GM18508 (cell line): ENCODE measurements around the gene KDM4B.

Source experiments
- ATAC-seq: cut with Tn5 transposase; IDR thresholded peaks from one replicate; pipeline ENCODE4 v1.9.1; 2021; ENCODE audit warnings: moderate number of reproducible peaks; ENCODE audit not compliant: insufficient read depth, unreplicated experiment

KDM4B gene

DNA sequence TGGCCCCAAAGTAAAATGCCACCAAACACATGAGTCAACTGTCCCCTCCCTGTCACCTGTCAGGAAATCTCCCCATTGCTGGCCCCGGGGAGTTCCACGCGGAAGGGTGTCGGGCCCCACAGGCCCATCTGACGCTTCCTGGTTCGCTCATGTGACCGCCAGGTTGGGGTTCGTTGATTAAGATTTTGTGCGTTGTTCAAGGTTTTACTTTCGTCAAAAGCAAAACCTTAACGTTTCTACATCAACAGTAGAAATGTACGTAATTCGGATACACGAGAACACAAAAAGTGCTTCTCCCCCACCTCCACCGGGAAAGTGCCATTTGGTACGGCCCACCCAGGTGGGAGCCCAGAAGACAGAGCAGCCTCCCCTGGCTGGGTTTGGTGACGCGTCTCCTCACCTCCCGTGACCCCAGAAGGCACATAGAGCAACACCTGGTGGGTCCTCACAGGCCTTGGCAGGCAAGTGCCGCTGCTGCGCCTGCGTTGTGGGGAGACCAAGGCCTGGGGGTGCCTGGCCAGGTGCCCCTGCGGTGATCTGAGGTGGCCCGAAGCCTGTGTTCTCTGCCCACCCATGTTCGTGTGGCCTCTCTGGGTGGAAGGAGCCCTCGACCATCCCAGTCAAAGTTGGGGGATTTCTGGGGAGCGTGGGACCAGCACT lies 161.6 kb downstream of the KDM4B start:
- ATAC-seq = no peak

DNA sequence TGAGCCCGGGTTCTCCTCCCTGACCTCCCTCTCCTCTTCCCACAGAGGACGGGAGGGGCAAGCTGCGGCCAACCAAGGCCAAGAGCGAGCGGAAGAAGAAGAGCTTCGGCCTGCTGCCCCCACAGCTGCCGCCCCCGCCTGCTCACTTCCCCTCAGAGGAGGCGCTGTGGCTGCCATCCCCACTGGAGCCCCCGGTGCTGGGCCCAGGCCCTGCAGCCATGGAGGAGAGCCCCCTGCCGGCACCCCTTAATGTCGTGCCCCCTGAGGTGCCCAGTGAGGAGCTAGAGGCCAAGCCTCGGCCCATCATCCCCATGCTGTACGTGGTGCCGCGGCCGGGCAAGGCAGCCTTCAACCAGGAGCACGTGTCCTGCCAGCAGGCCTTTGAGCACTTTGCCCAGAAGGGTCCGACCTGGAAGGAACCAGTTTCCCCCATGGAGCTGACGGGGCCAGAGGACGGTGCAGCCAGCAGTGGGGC lies 162.2 kb downstream of the KDM4B start:
- no peak for ATAC-seq

DNA sequence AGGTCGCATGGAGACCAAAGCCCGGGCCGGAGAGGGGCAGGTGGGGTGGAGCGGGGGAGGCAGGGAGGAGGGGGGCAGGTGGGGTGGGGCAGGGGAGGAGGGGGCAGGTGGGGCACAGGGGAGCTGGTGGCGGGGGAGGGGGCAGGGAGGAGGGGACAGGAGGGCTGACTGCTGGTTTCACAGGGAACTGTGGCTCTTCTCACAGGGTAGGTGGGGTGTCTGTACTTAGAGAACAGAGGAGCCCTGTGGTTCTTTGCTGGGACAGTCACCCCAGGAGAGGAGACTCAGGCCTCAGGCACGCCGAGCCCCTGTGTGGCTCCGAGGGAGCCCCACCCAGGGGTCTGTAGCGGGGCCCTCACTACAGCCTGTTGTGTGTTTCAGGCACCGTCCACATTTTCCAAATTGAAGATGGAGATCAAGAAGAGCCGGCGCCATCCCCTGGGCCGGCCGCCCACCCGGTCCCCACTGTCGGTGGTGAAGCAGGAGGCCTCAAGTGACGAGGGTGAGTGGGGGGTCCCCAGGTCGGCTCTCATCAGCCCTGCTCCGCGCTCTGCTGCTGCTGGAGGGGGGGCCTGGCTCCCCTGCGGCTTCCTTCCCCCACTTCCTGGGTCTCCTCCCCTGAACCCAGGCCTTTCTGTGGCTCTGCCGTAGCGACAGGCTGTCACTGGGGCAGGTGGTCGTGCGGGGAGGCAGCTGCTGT lies 162.7 kb downstream of the KDM4B start:
- ATAC-seq = no peak

DNA sequence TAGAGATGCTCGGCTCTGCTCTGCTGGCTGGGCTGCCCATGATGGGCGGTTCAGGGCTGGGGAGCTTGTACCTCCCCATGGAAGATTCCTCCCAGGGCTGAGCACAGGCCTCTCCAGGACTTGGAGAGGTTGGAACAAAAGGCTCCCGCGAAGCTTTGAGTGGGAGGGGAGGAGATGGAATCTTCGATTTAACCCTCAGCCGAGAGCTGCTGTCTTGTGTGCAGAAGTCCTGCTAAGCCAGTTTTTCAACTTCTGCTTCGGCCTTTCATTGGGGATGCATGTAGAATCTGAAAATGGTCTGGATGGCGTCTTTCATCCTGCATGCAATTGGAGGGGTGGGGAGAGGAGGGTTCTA lies 163.3 kb downstream of the KDM4B start:
- ATAC-seq = no peak

DNA sequence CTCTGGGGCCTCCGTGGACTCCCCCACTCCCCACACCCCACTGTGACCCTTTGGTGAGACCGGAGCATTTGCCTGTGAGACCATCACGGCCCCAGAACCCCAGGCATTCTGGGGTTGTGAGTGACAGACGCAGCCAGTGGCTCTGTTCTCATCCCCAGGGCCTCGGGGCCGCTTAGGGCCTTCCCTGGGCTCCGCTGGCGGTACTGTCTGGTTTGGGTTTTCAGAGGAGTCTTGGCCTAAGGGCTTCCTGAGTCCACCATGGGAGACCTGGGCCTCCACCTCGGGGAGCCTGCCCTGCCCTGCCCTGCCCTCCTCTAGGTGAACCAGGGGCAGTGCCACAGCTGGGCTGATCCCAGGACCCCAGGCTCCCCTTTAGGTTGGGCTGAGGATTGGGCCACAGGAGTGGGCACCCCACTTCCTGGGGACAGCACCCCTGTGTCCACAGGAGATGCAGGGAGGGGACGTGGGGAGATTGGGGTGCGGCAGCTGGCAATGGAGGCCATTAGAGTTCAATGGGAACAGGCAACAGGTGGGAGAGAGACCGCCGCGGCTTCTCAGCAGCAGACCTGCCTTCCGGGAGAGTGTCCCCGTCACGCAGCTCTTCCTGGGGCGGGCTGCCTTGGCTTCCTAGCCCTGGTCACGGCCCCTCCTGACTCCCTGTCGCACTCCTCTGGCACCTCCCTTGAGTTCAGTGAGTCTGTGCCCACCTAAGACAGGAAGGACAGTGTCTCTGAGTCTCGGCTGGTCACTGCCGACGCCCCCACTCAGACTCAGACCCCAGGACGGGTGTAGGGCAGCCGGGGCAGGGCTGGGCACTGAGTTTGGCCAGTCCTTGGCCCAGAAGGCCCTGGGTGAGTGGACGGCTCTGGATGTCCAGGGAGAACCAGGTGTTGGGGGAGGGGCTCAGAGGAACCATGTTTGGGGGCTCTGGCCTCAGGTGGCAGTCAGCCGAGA lies 164.1 kb downstream of the KDM4B start:
- no peak for ATAC-seq

DNA sequence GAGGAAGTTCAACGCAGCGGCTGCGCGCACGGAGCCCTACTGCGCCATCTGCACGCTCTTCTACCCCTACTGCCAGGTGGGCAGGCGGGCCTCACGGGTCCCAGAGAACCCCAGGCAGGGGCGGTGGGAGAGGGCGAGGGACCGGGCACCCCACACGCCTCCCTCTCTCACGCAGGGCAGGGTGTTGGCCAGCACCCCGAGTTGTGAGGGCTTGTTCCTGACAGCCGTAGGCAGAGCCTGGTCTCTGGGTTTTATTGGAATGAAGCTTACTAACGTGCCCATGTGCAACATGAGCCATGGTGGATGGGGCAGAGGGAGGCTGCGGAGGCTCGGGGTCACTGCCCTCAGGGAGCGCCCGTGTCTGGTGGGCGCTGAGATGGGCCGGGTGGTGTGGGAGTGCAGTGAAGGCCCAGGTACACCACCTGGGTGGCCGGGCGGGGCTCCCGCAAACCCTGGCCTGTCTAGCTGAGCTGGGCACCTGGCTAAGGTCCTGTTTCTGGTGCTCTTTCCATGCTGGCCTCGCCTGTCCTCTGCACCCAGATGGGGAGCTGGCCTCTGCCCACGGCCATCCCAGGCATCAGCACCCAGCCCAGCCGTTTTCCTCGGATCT lies 165.2 kb downstream of the KDM4B start:
- ATAC-seq = no peak

DNA sequence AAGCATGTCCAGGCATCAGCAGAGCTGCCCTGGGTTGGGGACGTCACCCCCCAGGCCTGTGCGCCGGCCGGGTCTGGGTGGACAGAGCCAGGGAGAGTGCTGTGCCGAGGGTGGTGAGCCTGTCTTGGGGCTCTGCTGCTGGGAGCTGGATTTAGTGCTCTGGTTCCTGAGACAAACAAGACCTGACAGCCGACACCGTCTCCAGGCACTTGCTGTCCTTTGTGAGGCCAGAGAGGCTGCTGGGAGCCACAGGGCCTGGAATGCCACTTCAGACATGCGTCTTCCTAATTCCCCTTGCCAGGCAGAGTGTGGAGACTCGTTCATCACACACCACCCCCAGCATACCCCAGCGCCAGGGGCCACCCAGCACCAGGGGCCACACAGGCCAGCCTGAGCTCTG lies 165.8 kb downstream of the KDM4B start:
- no peak for ATAC-seq

DNA sequence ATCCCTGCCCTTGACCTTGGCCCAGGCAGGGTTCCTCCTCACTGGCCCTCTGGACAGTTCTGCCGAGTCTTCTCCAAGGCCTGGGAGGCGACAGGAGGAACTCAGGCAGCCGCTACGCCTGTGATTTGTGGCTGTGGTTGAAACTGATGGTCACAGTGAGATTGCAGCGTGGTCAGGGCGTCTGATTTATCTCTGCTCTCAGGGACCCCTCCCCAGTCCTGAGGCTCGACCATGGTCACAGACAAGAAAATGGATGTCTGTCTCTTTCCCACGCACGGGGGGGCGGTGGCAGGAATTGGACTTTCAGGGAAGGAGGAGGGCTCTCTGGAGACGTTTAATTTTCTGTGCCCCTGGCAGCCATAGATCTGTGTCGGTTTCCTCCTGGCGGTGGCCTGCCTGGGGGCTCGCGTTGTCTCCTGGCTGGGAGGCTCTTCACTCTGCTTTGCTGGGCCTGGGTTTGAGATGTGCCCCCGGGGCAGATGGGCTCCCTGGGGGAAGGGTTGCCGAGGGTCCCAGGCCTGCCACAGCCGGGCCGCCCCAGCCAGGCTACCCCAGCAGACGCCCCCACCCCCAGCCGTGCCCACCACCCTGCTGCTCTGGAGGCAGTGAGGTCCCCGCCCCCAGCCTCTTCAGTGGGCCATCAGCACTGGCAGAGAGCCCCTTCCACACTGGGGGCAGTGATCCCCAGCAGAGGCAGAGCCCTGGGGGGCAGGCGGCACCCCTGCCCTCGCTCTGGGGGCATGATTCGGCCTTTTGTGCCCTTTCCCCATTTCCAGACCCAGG lies 167.4 kb downstream of the KDM4B start:
- ATAC-seq = no peak

DNA sequence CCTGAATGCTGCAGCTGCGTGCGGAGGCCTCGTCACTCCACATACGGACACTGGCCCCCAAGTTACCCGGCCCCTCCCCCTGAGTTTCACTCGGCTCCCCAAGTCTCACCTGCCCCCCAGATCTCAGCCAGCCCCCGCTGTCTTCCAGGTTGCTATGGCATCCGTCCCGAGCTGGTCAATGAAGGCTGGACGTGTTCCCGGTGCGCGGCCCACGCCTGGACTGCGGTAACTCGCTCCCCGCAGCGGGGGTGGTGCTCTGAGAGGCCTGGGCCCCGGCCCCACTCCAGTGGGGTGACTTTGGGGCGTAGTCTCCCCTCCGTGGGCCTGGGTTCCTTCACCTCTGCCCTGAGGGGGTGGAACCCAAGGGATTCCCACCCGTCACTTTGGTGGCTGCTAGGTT lies 168.2 kb downstream of the KDM4B start:
- no peak for ATAC-seq

DNA sequence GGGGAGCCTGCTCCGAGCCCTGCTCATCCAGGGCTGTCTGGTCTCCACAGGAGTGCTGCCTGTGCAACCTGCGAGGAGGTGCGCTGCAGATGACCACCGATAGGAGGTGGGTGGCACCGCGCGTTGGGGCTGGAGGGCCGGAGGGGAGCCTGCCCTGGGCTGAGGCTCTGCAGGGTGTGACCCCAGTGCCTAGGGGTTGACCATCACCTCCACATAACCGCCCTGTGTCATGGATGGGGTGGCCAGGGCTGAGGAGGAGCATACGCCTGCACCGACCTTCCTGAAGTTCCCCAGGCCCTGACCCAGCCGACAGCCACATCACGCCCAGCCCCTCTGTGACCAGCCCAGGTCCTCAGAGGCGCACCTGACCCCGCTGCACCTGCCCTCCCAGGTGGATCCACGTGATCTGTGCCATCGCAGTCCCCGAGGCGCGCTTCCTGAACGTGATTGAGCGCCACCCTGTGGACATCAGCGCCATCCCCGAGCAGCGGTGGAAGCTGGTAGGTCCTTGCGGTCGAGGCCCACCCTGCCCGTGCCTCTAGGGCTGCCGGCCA lies 168.7 kb downstream of the KDM4B start:
- no peak for ATAC-seq

DNA sequence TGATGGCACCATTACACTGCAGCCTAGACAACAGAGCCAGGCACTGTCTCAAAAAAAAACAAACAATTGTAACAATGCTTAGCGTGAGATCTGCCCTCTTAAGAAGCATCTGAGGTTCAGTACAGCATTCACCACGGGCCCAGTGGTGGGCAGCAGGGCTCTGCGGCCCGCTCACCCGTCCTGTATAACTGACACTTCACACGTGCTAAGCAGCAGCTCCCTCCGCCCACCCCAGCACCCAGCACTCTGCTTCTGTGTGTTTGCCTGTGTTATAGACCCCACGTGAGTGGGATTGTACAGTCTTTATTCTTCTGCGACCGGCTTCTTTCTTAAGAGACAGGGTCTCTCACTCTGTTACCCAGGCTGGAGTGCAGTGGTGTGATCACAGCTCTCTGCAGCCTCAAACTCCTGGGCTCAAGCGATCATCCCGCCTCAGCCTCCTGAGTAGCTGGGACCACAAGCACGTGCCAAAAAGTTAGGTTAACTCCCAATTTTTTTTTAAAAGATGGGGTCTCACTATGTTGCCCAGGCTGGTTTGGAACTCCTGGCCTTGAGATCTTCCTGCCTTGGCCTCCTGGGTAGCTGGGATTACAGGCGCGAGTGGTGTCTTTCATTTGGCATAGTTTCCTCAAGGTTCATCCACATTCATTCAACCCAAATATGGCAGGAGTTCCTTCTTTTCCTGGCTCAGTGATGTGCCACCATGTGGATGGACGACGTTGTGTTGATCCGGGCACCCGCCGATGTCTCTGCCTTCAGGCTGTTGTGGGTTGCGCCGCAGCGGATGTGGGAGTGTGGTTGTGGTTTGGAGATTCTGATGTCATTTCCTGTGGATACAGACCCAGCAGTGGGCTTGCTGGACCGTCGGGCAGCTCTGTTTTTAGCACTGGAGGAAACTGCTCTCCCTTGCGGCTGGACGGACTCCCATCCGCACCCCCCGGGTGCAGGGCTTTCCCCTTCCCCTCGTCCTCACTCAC lies 170.0 kb downstream of the KDM4B start:
- peak; percentile 47 for ATAC-seq

DNA sequence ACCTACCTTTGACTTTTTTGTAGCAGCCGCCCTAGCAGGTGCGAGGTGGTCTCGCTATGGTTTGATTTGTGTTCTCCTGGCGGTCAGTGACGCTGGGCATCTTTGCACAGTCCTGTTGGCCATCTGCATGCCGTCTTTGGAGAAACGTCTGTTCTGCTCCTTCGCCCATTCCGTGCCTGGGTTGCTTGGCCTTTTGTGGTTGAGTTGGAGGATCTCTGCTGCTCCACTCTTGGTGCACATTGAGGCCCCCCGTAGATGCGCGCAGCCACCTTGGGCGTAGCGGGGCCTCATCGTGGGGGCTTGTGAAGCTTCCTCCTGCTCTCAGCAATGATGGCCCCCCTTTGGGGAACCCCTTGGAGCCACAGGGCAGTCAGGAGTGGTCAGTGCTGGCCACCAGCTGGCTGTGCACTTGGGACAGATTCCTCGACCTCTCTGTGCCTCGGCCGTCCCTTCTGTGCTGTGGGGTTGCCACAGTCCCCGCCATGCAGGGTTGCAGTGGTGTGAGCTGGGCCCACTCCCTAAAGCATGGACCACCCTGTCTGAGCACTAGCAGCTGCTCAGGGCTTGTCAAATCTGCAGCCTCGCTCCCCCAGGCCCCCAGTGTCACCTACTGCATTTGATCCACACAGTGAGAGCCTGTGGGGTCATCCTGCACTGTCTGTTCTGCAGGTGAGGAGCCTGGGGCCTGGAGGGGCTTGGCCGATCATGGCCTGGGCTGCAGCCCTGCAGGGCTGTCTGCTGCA lies 170.8 kb downstream of the KDM4B start:
- no peak for ATAC-seq

DNA sequence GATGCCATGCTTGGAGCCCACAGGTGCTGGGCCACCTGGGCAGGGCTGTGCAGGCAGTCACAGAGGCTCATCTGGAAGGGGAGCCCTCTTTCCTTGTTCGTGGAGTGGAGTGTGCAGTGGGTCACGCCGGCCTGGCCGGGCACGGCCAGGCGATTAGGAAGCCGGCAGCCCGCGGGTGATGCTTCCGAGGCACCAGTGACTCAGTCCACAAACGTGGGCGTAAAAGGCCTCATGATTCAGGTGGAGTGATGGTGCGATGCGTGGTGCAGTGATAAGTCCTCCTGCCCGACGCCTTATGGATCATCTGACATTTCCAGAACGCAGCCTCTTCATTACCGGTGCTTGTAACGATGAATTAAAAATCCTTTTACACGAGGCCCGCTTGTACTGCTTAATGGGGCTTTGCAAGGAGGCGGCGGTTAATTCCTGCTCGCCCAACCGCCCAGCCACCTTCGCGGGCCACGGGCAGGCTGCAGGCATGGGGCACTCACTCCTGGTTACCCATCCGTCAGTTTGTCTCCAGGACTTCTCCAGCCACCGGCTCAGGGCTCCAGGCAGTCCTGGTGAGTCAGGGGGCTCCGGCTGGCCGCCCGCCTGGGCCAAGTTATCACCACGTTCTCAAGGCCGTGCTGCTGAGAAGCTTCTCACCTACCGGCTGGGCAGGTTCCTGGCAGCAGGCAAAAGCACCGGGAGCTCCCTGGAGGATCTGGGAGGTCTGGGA lies 172.4 kb downstream of the KDM4B start:
- ATAC-seq = no peak

DNA sequence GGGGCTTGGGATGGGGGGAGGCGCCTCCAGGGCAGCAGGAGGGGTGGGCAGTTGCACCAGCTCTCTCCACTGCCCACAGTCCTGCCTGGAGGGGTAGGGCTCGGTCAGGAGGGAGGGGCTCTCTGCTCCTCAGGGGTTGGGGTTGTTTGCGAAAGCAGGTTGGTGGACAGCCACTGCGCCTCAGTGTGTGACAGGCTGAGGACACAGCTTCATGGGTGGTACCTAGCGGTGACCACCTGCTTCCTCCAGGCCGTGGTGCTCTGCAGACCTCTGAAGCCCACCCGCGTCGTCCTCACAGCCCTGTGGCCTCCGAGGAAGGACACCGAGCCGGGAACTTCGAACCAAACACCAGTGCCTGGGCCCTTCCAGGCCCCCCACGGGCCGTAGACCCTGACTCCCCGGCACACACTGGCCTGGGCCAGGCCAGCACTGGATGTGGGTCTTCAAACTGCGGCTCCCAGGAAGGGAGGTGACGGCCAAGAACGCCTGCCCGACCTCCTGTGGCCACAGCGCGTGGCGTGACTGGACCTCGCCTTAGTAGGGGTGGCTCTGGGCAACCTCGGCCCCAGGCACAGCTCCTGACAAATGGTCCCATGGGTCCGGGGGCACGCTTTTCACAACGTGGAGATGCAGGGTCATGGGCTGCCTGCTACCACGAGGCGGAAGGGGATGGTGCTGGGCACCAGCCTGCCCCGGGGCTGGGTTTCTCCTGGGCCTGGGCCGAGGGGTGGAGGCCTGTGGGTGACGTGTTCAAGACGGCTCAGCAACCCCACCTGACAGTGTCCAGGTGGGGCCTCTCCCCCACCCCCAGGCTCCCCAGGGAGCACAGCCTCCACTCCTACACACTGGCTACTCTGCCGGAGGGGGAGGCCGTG lies 173.2 kb downstream of the KDM4B start:
- ATAC-seq = no peak

DNA sequence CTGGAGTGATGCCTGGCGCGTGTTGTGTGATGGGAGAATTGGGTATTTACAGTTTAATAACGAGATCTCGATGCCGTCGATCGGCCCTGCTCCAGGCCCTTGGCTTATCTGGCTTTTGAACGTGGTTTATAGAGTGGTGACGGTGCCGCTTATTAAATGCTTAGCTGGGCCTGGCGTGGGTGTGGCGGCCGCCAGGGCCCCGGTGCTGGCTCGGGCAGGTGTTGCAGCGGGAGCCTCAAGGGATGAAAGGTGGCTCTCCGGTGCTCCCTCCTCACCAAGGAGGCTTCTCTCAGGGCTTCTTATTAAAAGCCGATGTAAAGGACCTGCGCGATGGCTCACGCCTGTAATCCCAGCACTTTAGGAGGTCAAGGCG lies 173.8 kb downstream of the KDM4B start:
- ATAC-seq = no peak
